H1 (cell line): Measurements from ENCODE around the gene PIAS4. TPM values are rescaled to one million over a fixed set of nuclear protein-coding genes. Genes with fewer than 3 reads are reported as not detected.

Experiments
- CTCF ChIA-PET: fragments of 300-600 bp; sonication (Branson Sonifier 250); formaldehyde crosslinking; loops from one replicate; lab custom pipeline; 2021; ENCODE audit not compliant: partially characterized antibody; lab: Charles Lee
- POLR2A ChIA-PET: fragments of 300-600 bp; sonication (Branson Sonifier 250); formaldehyde crosslinking; loops from one replicate; lab custom pipeline; 2021; ENCODE audit warnings: inconsistent platforms; ENCODE audit not compliant: partially characterized antibody; lab: Charles Lee
- DNase-seq, 2 experiments: peaks; one replicate each; pipeline versions ENCODE4 v3.0.0 to v3.0.0-alpha.2; 2010 to 2022; ENCODE audit warnings: low spot score in 2 of 2, low read depth in 1 of 2, mixed read lengths in 1 of 2
- FAIRE-seq: peaks from 2 replicates; lab custom pipeline; 2011; peaks lifted over from hg19 to GRCh38; lab: Jason Lieb, UNC
- H2AFZ ChIP-seq: 2 replicates; pipeline ENCODE4 v1.8.1; 2012; ENCODE audit warnings: low read length, inconsistent platforms
- H2AK5ac ChIP-seq: 2 replicates; pipeline ENCODE4 v1.6.1; 2013; ENCODE audit warnings: low read depth, low read length
- H2BK120ac ChIP-seq: replicated peaks from 2 replicates; pipeline ENCODE3; 2013; ENCODE audit warnings: low read depth, low read length, inconsistent platforms
- H2BK12ac ChIP-seq: 2 replicates; pipeline ENCODE4 v1.6.1; 2013; ENCODE audit warnings: low read depth, low read length
- H2BK15ac ChIP-seq: 2 replicates; pipeline ENCODE4 v1.6.1; 2013; ENCODE audit warnings: low read length
- H2BK20ac ChIP-seq: 2 replicates; pipeline ENCODE4 v1.6.1; 2013; ENCODE audit warnings: low read length
- H2BK5ac ChIP-seq: 2 replicates; pipeline ENCODE4 v1.6.1; 2013; ENCODE audit warnings: low read depth, low read length
- H3K14ac ChIP-seq: 2 replicates; pipeline ENCODE4 v1.6.1; 2013; ENCODE audit warnings: inconsistent platforms; ENCODE audit not compliant: insufficient read length
- H3K18ac ChIP-seq: 2 replicates; pipeline ENCODE4 v1.6.1; 2013; ENCODE audit warnings: low read length; ENCODE audit errors: extremely low read depth
- H3K23ac ChIP-seq: 2 replicates; pipeline ENCODE4 v1.6.1; 2013; ENCODE audit warnings: inconsistent platforms; ENCODE audit not compliant: insufficient read length
- H3K23me2 ChIP-seq: 2 replicates; pipeline ENCODE4 v1.6.1; 2013; ENCODE audit warnings: low read depth, low read length
- H3K27ac ChIP-seq: 2 replicates; pipeline ENCODE4 v1.6.1; 2011; ENCODE audit warnings: low read depth, low read length, inconsistent platforms
- H3K27me3 ChIP-seq, 4 experiments: replicated peaks in 1 of 4; 1 replicate in 1 of 4; 2 replicates in 3 of 4; pipeline versions ENCODE4 v1.6.1 to v1.8.1; 2011 to 2013; ENCODE audit warnings: low read length in 3 of 4, mild to moderate bottlenecking in 3 of 4, inconsistent platforms in 2 of 4, mixed read lengths in 2 of 4, moderate library complexity in 1 of 4; ENCODE audit not compliant: control insufficient read depth in 3 of 4, insufficient read depth in 3 of 4; ENCODE audit errors: extremely low read depth in 1 of 4
- H3K36me3 ChIP-seq, 4 experiments: 2 replicates each; pipeline versions ENCODE4 v1.6.1 to v1.8.1; 2011 to 2013; ENCODE audit warnings: mild to moderate bottlenecking in 4 of 4, low read length in 3 of 4, moderate library complexity in 2 of 4, control low read depth in 1 of 4, inconsistent platforms in 1 of 4; ENCODE audit not compliant: insufficient read depth in 4 of 4, control insufficient read depth in 2 of 4
- H3K4ac ChIP-seq: replicated peaks from 2 replicates; pipeline ENCODE3; 2013; ENCODE audit warnings: low read length, low read depth, mixed read lengths, inconsistent platforms; ENCODE audit not compliant: insufficient read length
- H3K4me1 ChIP-seq, 4 experiments: replicated peaks in 1 of 4; 1 replicate in 1 of 4; 2 replicates in 3 of 4; pipeline versions ENCODE4 v1.6.1 to v1.8.1; 2011 to 2013; ENCODE audit warnings: low read length in 3 of 4, inconsistent platforms in 2 of 4, mixed read lengths in 1 of 4; ENCODE audit not compliant: insufficient read depth in 4 of 4, control insufficient read depth in 3 of 4
- H3K4me2 ChIP-seq, 2 experiments: 2 replicates each; pipeline versions ENCODE4 v1.6.1 to v1.8.1; 2011 to 2013; ENCODE audit warnings: low read depth in 2 of 2, low read length in 2 of 2, control low read depth in 1 of 2, inconsistent platforms in 1 of 2, mild to moderate bottlenecking in 1 of 2; ENCODE audit not compliant: insufficient read depth in 1 of 2
- H3K4me3 ChIP-seq, 4 experiments: fragments of 200-600, 300-600 bp in 1 of 4; sonication (generic), shearing (Covaris generic), sonication (Bioruptor Twin) in 1 of 4; 2 replicates each; pipeline versions ENCODE4 v1.5.1 to v1.8.1; 2011 to 2016; ENCODE audit warnings: low read length in 4 of 4, low read depth in 3 of 4, control low read depth in 2 of 4, inconsistent platforms in 2 of 4, mild to moderate bottlenecking in 2 of 4, mixed read lengths in 1 of 4, moderate library complexity in 1 of 4; ENCODE audit not compliant: insufficient read depth in 2 of 4; ENCODE audit errors: extremely low read depth in 1 of 4
- H3K56ac ChIP-seq: replicated peaks from 2 replicates; pipeline ENCODE3; 2013; ENCODE audit warnings: low read depth, mild to moderate bottlenecking, mixed read lengths, low read length, inconsistent platforms; ENCODE audit not compliant: insufficient read length
- H3K79me1 ChIP-seq: 2 replicates; pipeline ENCODE4 v1.6.1; 2013; ENCODE audit warnings: low read depth, low read length, control low read depth
- H3K79me2 ChIP-seq, 2 experiments: 2 replicates each; pipeline versions ENCODE4 v1.6.1 to v1.8.1; 2012 to 2013; ENCODE audit warnings: low read length in 2 of 2, mild to moderate bottlenecking in 2 of 2, inconsistent platforms in 1 of 2; ENCODE audit not compliant: insufficient read depth in 2 of 2, control insufficient read depth in 1 of 2
- H3K9ac ChIP-seq, 4 experiments: replicated peaks in 1 of 4; 1 replicate in 1 of 4; 2 replicates in 3 of 4; pipeline versions ENCODE4 v1.6.1 to v1.8.1; 2011 to 2013; ENCODE audit warnings: low read depth in 3 of 4, low read length in 3 of 4, control low read depth in 2 of 4, mild to moderate bottlenecking in 2 of 4, moderate library complexity in 2 of 4, inconsistent platforms in 1 of 4; ENCODE audit errors: extremely low read depth in 1 of 4
- H3K9me3 ChIP-seq, 2 experiments: 2 replicates each; pipeline versions ENCODE4 v1.6.1 to v1.8.1; 2012 to 2013; ENCODE audit warnings: mild to moderate bottlenecking in 2 of 2, moderate library complexity in 2 of 2, control low read depth in 1 of 2, inconsistent platforms in 1 of 2, low read depth in 1 of 2, low read length in 1 of 2, mixed read lengths in 1 of 2; ENCODE audit not compliant: insufficient read depth in 2 of 2
- H4K20me1 ChIP-seq, 2 experiments: replicated peaks in 1 of 2; 2 replicates each; pipeline versions ENCODE3 to v1.8.1; 2011 to 2013; ENCODE audit warnings: inconsistent platforms in 2 of 2, low read length in 2 of 2, mild to moderate bottlenecking in 1 of 2; ENCODE audit not compliant: insufficient read depth in 2 of 2, control insufficient read depth in 1 of 2
- H4K5ac ChIP-seq: 2 replicates; pipeline ENCODE4 v1.6.1; 2013; ENCODE audit warnings: low read length, low read depth, mixed read lengths, inconsistent platforms; ENCODE audit not compliant: insufficient read length
- H4K8ac ChIP-seq: 2 replicates; pipeline ENCODE4 v1.8.0; 2013; ENCODE audit warnings: mild to moderate bottlenecking, moderate library complexity, low read length, inconsistent platforms; ENCODE audit not compliant: insufficient read depth; ENCODE audit errors: extremely low read depth
- H4K91ac ChIP-seq: replicated peaks from 2 replicates; pipeline ENCODE3; 2013; ENCODE audit warnings: low read length, mixed read lengths, inconsistent platforms; ENCODE audit not compliant: insufficient read length
- BRCA1 ChIP-seq: IDR thresholded peaks from 2 replicates; pipeline ENCODE4 v1.6.1; 2012; ENCODE audit warnings: low read depth, low read length, improper control_type of control experiment
- CEBPB ChIP-seq: IDR thresholded peaks from 2 replicates; pipeline ENCODE4 v1.6.1; 2012; ENCODE audit warnings: low read depth, low read length
- EP300 ChIP-seq, 2 experiments: IDR thresholded peaks; 1 replicate in 1 of 2; 2 replicates in 1 of 2; pipeline ENCODE4 v1.6.1; 2011 to 2012; ENCODE audit warnings: low read depth in 2 of 2, low read length in 2 of 2, mild to moderate bottlenecking in 2 of 2, borderline replicate concordance in 1 of 2, inconsistent platforms in 1 of 2, moderate library complexity in 1 of 2
- POLR2AphosphoS5 ChIP-seq: IDR thresholded peaks from 2 replicates; pipeline ENCODE4 v1.6.1; 2011; ENCODE audit warnings: low read depth, low read length
- RAD21 ChIP-seq, 2 experiments: IDR thresholded peaks in 1 of 2; conservative IDR thresholded peaks in 1 of 2; 2 replicates each; pipeline ENCODE4 v1.6.1; 2011; ENCODE audit warnings: low read depth in 2 of 2, low read length in 2 of 2, improper control_type of control experiment in 1 of 2, inconsistent platforms in 1 of 2, mild to moderate bottlenecking in 1 of 2, moderate library complexity in 1 of 2
- RXRA ChIP-seq: IDR thresholded peaks from 2 replicates; pipeline ENCODE4 v1.6.1; 2011; ENCODE audit warnings: low read depth, mild to moderate bottlenecking, low read length, moderate library complexity; ENCODE audit not compliant: insufficient read depth
- SIX5 ChIP-seq: IDR thresholded peaks from 2 replicates; pipeline ENCODE4 v1.6.1; 2011; ENCODE audit warnings: mild to moderate bottlenecking, low read depth, low read length
- SRF ChIP-seq: IDR thresholded peaks from 2 replicates; pipeline ENCODE4 v1.6.1; 2011; ENCODE audit warnings: mild to moderate bottlenecking, low read depth, low read length, moderate library complexity
- SUZ12 ChIP-seq: fragments of 200-600 bp; sonication (generic); IDR thresholded peaks from 2 replicates; pipeline ENCODE4 v1.6.1; 2012; ENCODE audit warnings: mild to moderate bottlenecking, inconsistent platforms, low read length, moderate library complexity, mixed read lengths
- TAF1 ChIP-seq: IDR thresholded peaks from 2 replicates; pipeline ENCODE4 v1.6.1; 2011; ENCODE audit warnings: mild to moderate bottlenecking, low read depth, low read length
- YY1 ChIP-seq: IDR thresholded peaks from 2 replicates; pipeline ENCODE4 v1.6.1; 2011; ENCODE audit warnings: low read depth, mild to moderate bottlenecking, low read length
- WGBS, 2 experiments: shearing (Covaris generic) in 1 of 2; methylation state at CpG; one replicate each; pipeline versions ENCODE4 v1.1.6 to v1.1.7; 2013 to 2015; ENCODE audit warnings: low lambda C conversion rate in 2 of 2, mixed read lengths in 2 of 2, inconsistent platforms in 1 of 2, low coverage in 1 of 2, missing lambda C conversion rate in 1 of 2; ENCODE audit not compliant: insufficient replicate concordance in 2 of 2, insufficient coverage in 1 of 2, insufficient read length in 1 of 2; ENCODE audit errors: extremely low coverage in 1 of 2, missing lambda C conversion rate in 1 of 2; 5-methylcytosine and 5-hydroxymethylcytosine counted together
- polyA plus RNA-seq, 7 experiments: library from polyadenylated mRNA; depleted of rRNA in 3 of 7; stranded (reverse) in 5 of 7; unstranded in 2 of 7; fragments of >200 nt in 5 of 7; fragments of 200-250 nt in 2 of 7; gene quantifications; 1 replicate in 5 of 7; 2 replicates in 1 of 7; 4 replicates in 1 of 7; pipeline versions ENCODE4 v1.2.1 to v1.2.3, GENCODE V29; 2011 to 2013; ENCODE audit warnings: missing spikeins in 2 of 7, mixed read lengths in 2 of 7
- total RNA-seq: library from RNA; stranded (reverse); fragmentation: NEBNext Ultra II Directional; extraction: Animal tissue kit (Norgen Biotek cat#: 25700); gene quantifications from 2 replicates; pipeline ENCODE4 v1.2.1, GENCODE V29; 2021
- TF ChIP-seq, protein P1 (sequence below): IDR thresholded peaks from 2 replicates; pipeline ENCODE4 v1.6.1; 2012; ENCODE audit warnings: low read length, inconsistent platforms

The PIAS4 gene
- total and polyA plus RNA-seq, 2 of the 8 experiments (the other 6 are each of a cell fraction or from before 2014, with no cell fraction given): 30.2 to 51.4 TPM

DNA sequence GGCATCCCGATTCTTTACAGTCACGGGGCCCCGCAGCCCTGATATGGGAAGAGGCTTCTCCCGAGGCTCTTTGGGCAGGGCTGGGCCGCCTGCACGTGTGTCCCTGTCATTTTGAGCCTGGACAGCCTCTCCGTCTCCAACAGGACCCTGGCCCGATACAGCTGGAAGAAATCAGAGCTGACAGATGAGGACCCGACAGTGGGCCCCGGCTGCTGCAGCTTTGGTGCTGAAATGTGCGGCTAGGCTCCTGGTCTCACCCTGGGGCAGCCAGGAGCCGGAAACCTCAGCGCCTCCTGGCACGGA is 3.2 kb downstream of the PIAS4 start:
- H4K8ac ChIP-seq: no peak overlapping the region
- H4K5ac ChIP-seq: no peak overlapping the region
- no peak overlapping the region for H3K4me2 ChIP-seq
- no peak overlapping the region for H2BK20ac ChIP-seq
- CTCF ChIA-PET: no interaction called here
- no peaks in the 10 kb centered on the region for H3K9me3 ChIP-seq
- no peak for FAIRE-seq
- no peak overlapping the region for H3K23ac ChIP-seq
- no peak overlapping the region for H3K14ac ChIP-seq
- no peak overlapping the region for H2BK120ac ChIP-seq
- H3K36me3 ChIP-seq: peaks cover 0 to 21% (median 7%) of the 10 kb centered on the region in 4 experiments; a peak in 5 of 8 replicates
- H3K23me2 ChIP-seq: peaks cover 5% of the 10 kb centered on the region
- peaks cover 30 to 37% of the 10 kb centered on the region in 2 experiments for H4K20me1 ChIP-seq
- H4K91ac ChIP-seq: no peak overlapping the region
- WGBS, 2 experiments: 90% methylated on average over 14 of the region's 14 CpGs; no CpG with 5 or more reads in 1 of the 2 experiments
- H2BK5ac ChIP-seq: no peak overlapping the region
- H3K27me3 ChIP-seq: no peaks in the 10 kb centered on the region
- POLR2A ChIA-PET: interaction anchor here (7.2 kb wide), 1 partner anchor 28 kb away, joined by 125 read pairs; the partner anchor contains the start of gene EEF2
- no peak overlapping the region for H3K18ac ChIP-seq
- no peak overlapping the region for H2AK5ac ChIP-seq
- no peak overlapping the region for H3K56ac ChIP-seq
- H2AFZ ChIP-seq: no peak overlapping the region
- H2BK15ac ChIP-seq: no peak overlapping the region
- H3K4me1 ChIP-seq: peaks cover 3 to 12% (median 5%) of the 10 kb centered on the region in 4 experiments
- H2BK12ac ChIP-seq: no peak overlapping the region
- H3K79me2 ChIP-seq: peaks cover 14 to 59% of the 10 kb centered on the region in 2 experiments
- H3K4ac ChIP-seq: no peak overlapping the region
- H3K4me3 ChIP-seq: no peak overlapping the region
- H3K27ac ChIP-seq: no peak overlapping the region
- DNase-seq: no peak
- H3K9ac ChIP-seq: no peak overlapping the region
- peaks cover 15% of the 10 kb centered on the region for H3K79me1 ChIP-seq
- TF ChIP-seq POLR2AphosphoS5: no peak
- no peak for TF ChIP-seq TAF1
- no peak for TF ChIP-seq RXRA
- TF ChIP-seq RAD21 (IDR thresholded peaks at IDR 0.05 in 1 of 2, conservative IDR thresholded peaks at IDR 0.05 in 1 of 2; ENCODE audit: low read depth in 2 of 2, low read length in 2 of 2): no peak
- no peak for TF ChIP-seq SUZ12
- TF ChIP-seq SIX5: no peak
- no peak for TF ChIP-seq EP300 (IDR thresholded peaks at IDR 0.05; ENCODE audit: borderline replicate concordance in 1 of 2, low read depth in 2 of 2, low read length in 2 of 2)
- no peak for TF ChIP-seq BRCA1
- no peak for TF ChIP-seq CEBPB
- TF ChIP-seq SRF: no peak
- TF ChIP-seq, protein P1, sequence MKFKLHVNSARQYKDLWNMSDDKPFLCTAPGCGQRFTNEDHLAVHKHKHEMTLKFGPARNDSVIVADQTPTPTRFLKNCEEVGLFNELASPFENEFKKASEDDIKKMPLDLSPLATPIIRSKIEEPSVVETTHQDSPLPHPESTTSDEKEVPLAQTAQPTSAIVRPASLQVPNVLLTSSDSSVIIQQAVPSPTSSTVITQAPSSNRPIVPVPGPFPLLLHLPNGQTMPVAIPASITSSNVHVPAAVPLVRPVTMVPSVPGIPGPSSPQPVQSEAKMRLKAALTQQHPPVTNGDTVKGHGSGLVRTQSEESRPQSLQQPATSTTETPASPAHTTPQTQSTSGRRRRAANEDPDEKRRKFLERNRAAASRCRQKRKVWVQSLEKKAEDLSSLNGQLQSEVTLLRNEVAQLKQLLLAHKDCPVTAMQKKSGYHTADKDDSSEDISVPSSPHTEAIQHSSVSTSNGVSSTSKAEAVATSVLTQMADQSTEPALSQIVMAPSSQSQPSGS: no peak
- TF ChIP-seq YY1: no peak
